Caco-2 (cell line): ENCODE measurements around the gene PARD3. TPM values are rescaled to one million over a fixed set of nuclear protein-coding genes. Genes with fewer than 3 reads are reported as not detected.
"Not testable (repeated sequence)": the region's sequence is repeated elsewhere in the genome, so short reads cannot be mapped to it uniquely, and the experiment has no call there.

Source experiments
- BruUV-seq: library from RNA; stranded (reverse); fragments of 400-500 nt; replicated peaks from 2 replicates; lab custom pipeline; 2021; lab: Mats Ljungman, UMichigan
- CTCF ChIA-PET: fragments of 300-600 bp; sonication (Branson Sonifier 250); formaldehyde crosslinking; loops from one replicate; lab custom pipeline; 2022; ENCODE audit warnings: antibody characterized with exemption; lab: Charles Lee
- POLR2A ChIA-PET: fragments of 300-600 bp; sonication (Branson Sonifier 250); formaldehyde crosslinking; loops from one replicate; lab custom pipeline; 2022; ENCODE audit warnings: antibody characterized with exemption; lab: Charles Lee
- DNase-seq, 2 experiments: peaks; one replicate each; pipeline versions ENCODE4 v3.0.0 to v3.0.0-alpha.2; 2020 to 2022
- H3K27me3 ChIP-seq: replicated peaks from 2 replicates; pipeline ENCODE4 v1.6.0; 2011; ENCODE audit warnings: low read length; ENCODE audit not compliant: control insufficient read depth, insufficient read depth
- H3K36me3 ChIP-seq: 2 replicates; pipeline ENCODE4 v1.5.1; 2011; ENCODE audit warnings: low read length; ENCODE audit not compliant: control insufficient read depth, insufficient read depth
- H3K4me1 ChIP-seq: fragments of 250-450 bp; sonication (Bioruptor Pico); 2 replicates; pipeline ENCODE4 v1.5.1; 2020; ENCODE audit warnings: mild to moderate bottlenecking
- H3K4me3 ChIP-seq: 2 replicates; pipeline ENCODE4 v1.5.1; 2011; ENCODE audit warnings: low read depth, mild to moderate bottlenecking, control low read depth, low read length
- H3K9me3 ChIP-seq: fragments of 250-450 bp; sonication (Bioruptor Pico); 2 replicates; pipeline ENCODE4 v1.5.1; 2020; ENCODE audit warnings: mild to moderate bottlenecking, moderate library complexity
- H3K27ac Mint-ChIP-seq: one replicate; pipeline ENCODE4 v1.8.0; 2022; ENCODE audit warnings: mixed read lengths; ENCODE audit not compliant: unreplicated experiment
- H3K27me3 Mint-ChIP-seq: one replicate; pipeline ENCODE4 v1.8.0; 2022; ENCODE audit warnings: mixed read lengths; ENCODE audit not compliant: insufficient read depth, unreplicated experiment
- H3K36me3 Mint-ChIP-seq: one replicate; pipeline ENCODE4 v1.8.0; 2022; ENCODE audit warnings: mild to moderate bottlenecking, mixed read lengths; ENCODE audit not compliant: insufficient read depth, unreplicated experiment
- H3K4me1 Mint-ChIP-seq: one replicate; pipeline ENCODE4 v1.8.0; 2022; ENCODE audit warnings: low read depth, mixed read lengths; ENCODE audit not compliant: unreplicated experiment
- H3K4me3 Mint-ChIP-seq: one replicate; pipeline ENCODE4 v1.8.0; 2022; ENCODE audit warnings: mild to moderate bottlenecking, moderate library complexity, mixed read lengths; ENCODE audit not compliant: unreplicated experiment
- H3K9me3 Mint-ChIP-seq: one replicate; pipeline ENCODE4 v1.8.0; 2022; ENCODE audit warnings: mixed read lengths; ENCODE audit not compliant: unreplicated experiment
- intact Hi-C: fragments of 100-400 bp; cut with micrococcal nuclease; formaldehyde crosslinking; loops from one replicate; pipeline ENCODE4 v1.10.0; 2022; ENCODE audit not compliant: unreplicated experiment
- total RNA-seq: library from RNA; stranded (reverse); gene quantifications from 2 replicates; pipeline ENCODE4 v1.2.3, GENCODE V29; 2022
- TF ChIP-seq, protein P1 (sequence below), 2 experiments: fragments of 200-600 bp in 1 of 2; IDR thresholded peaks; 1 replicate in 1 of 2; 2 replicates in 1 of 2; pipeline versions ENCODE4 v1.5.1 to v1.8.0; 2011 to 2022; ENCODE audit warnings: antibody characterized with exemption in 1 of 2, control low read depth in 1 of 2, inconsistent platforms in 1 of 2, low read depth in 1 of 2, low read length in 1 of 2, mild to moderate bottlenecking in 1 of 2, moderate library complexity in 1 of 2; ENCODE audit not compliant: insufficient read depth in 1 of 2, severe bottlenecking in 1 of 2, unreplicated experiment in 1 of 2

Gene PARD3
- total RNA-seq, 1 experiment from 2014 or later = 80.7 TPM

GRCh38 chr10:34702093-34702937, 112.8 kb downstream of the PARD3 start:
- Mint-ChIP-seq H3K27me3 (no peaks in the 10 kb centered on the region), H3K27ac (no peak overlapping the region), H3K4me1 (peaks cover 37% of the 10 kb centered on the region), H3K4me3 (no peak overlapping the region), H3K9me3 (no peaks in the 10 kb centered on the region), H3K36me3 (peaks cover 6% of the 10 kb centered on the region)
- Histone ChIP-seq H3K27me3 (no peaks in the 10 kb centered on the region), H3K4me3 (no peak overlapping the region), H3K9me3 (no peaks in the 10 kb centered on the region), H3K36me3 (no peaks in the 10 kb centered on the region), H3K4me1 (peaks cover 21% of the 10 kb centered on the region)
- no TSS peak for BruUV-seq
- POLR2A ChIA-PET = no interaction called here
- CTCF ChIA-PET = no interaction called here
- TF ChIP-seq, protein P1, sequence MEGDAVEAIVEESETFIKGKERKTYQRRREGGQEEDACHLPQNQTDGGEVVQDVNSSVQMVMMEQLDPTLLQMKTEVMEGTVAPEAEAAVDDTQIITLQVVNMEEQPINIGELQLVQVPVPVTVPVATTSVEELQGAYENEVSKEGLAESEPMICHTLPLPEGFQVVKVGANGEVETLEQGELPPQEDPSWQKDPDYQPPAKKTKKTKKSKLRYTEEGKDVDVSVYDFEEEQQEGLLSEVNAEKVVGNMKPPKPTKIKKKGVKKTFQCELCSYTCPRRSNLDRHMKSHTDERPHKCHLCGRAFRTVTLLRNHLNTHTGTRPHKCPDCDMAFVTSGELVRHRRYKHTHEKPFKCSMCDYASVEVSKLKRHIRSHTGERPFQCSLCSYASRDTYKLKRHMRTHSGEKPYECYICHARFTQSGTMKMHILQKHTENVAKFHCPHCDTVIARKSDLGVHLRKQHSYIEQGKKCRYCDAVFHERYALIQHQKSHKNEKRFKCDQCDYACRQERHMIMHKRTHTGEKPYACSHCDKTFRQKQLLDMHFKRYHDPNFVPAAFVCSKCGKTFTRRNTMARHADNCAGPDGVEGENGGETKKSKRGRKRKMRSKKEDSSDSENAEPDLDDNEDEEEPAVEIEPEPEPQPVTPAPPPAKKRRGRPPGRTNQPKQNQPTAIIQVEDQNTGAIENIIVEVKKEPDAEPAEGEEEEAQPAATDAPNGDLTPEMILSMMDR (IDR thresholded peaks at IDR 0.05; ENCODE audit: insufficient read depth in 1 of 2, low read depth in 1 of 2, low read length in 1 of 2, severe bottlenecking in 1 of 2, unreplicated experiment in 1 of 2) = no peak
- DNase-seq = no peak
- intact Hi-C loops = no loop called here

- POLR2A ChIA-PET = no interaction called here
- H3K4me1 ChIP-seq = peaks cover 21% of the 10 kb centered on the region
- no peaks in the 10 kb centered on the region for H3K9me3 ChIP-seq
- Mint-ChIP-seq H3K36me3 (peaks cover 6% of the 10 kb centered on the region), H3K4me3 (no peak overlapping the region), H3K27ac (no peak overlapping the region), H3K4me1 (peaks cover 42% of the 10 kb centered on the region), H3K9me3 (no peaks in the 10 kb centered on the region), H3K27me3 (no peaks in the 10 kb centered on the region)
- no peak overlapping the region for H3K4me3 ChIP-seq
- no peaks in the 10 kb centered on the region for H3K36me3 ChIP-seq
- no peaks in the 10 kb centered on the region for H3K27me3 ChIP-seq
- intact Hi-C loops = no loop called here
- no peak for DNase-seq
- no TSS peak for BruUV-seq
- CTCF ChIA-PET = no interaction called here
- TF ChIP-seq, protein P1 (IDR thresholded peaks at IDR 0.05; ENCODE audit: insufficient read depth in 1 of 2, low read depth in 1 of 2, low read length in 1 of 2, severe bottlenecking in 1 of 2, unreplicated experiment in 1 of 2) = no peak
These were observed 113.9 kb downstream of the PARD3 start for GRCh38 chr10:34701194-34701593.

GRCh38 chr10:34700752-34701151, 114.3 kb downstream of the PARD3 start:
- H3K36me3 ChIP-seq, H3K4me3 Mint-ChIP-seq, CTCF ChIA-PET, H3K27me3 ChIP-seq, H3K9me3 ChIP-seq, intact Hi-C loops, BruUV-seq, H3K4me3 ChIP-seq, H3K9me3 Mint-ChIP-seq, POLR2A ChIA-PET, DNase-seq, H3K27ac Mint-ChIP-seq, H3K36me3 Mint-ChIP-seq, H3K27me3 Mint-ChIP-seq: not testable (repeated sequence)
- H3K4me1 ChIP-seq = peaks cover 21% of the 10 kb centered on the region
- peaks cover 42% of the 10 kb centered on the region for H3K4me1 Mint-ChIP-seq
